Mesodermal cell (in vitro differentiated cells): ENCODE measurements around the gene CERS6.

Experiments
- H3K27ac ChIP-seq: 2 replicates; pipeline ENCODE4 v1.7.0; 2013; ENCODE audit warnings: mild to moderate bottlenecking, low read depth, low read length, moderate library complexity; ENCODE audit not compliant: severe bottlenecking
- H3K36me3 ChIP-seq: 2 replicates; pipeline ENCODE4 v1.7.1; 2013; ENCODE audit warnings: mild to moderate bottlenecking, low read length, moderate library complexity; ENCODE audit not compliant: control insufficient read depth, insufficient read depth
- H3K4me1 ChIP-seq: one replicate; pipeline ENCODE4 v1.7.1; 2013; ENCODE audit warnings: mild to moderate bottlenecking, low read length; ENCODE audit not compliant: insufficient read depth, control insufficient read depth, poor library complexity, severe bottlenecking
- H3K4me3 ChIP-seq: 2 replicates; pipeline ENCODE4 v1.7.0; 2013; ENCODE audit warnings: low read length, control low read depth, mild to moderate bottlenecking; ENCODE audit not compliant: insufficient read depth, poor library complexity, severe bottlenecking; ENCODE audit errors: extremely low read depth
- H3K9me3 ChIP-seq: 2 replicates; pipeline ENCODE4 v1.7.1; 2013; ENCODE audit warnings: mild to moderate bottlenecking, low read length, moderate library complexity; ENCODE audit not compliant: control insufficient read depth
- WGBS, 2 experiments: methylation state at CpG; one replicate each; pipeline ENCODE4 v1.1.5; 2013; ENCODE audit warnings: missing lambda C conversion rate in 2 of 2; ENCODE audit not compliant: insufficient coverage in 2 of 2; 5-methylcytosine and 5-hydroxymethylcytosine counted together

The CERS6 gene

DNA sequence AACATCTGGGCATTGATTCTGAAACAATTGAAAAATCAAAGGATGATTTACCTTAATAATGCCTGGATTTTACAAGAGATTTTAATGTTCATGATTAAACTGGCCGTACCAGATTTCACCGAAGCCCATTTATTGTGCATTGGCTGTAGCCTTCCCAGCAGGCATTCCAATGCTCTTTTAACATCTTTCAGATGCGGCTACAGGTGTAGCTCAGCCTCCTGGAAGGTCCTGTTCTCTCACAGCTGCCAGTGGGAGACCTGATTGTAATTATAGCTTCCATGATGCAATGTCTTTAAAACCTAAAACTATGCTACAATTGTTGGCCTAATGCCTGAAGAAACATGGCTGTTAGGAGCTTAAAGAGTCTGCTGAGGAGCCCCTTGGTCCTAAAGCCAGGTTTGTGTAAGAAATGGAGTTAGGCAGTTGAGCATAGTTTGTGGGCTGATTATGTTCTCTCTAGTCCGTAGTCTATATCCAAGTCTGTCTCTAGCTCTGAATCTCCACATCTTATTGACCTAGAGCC is 147.4 kb downstream of the CERS6 start:
- no peaks in the 10 kb centered on the region for H3K4me1 ChIP-seq
- H3K4me3 ChIP-seq: no peak overlapping the region
- 80 to 96% methylated on average over 2 to 3 of the region's 4 CpGs for WGBS, 2 experiments

DNA sequence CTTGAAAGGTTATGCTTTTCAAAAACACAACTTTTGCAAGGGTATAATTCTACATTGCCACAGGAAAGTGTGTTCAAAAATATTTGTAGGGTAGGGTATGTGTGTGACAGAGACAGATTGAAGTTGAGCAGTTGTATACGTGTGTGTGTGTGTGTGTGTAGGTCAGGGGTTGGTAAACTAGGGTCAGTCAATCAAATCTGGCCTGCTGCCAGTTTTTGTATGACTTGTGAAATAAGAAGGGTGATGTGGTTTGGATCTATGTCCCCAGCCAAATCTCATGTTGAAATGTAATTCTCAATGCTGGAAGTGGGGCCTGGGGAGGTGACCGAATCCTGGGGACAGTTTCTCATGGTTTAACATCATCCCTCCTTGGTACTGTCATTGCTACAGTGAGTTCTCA is 148.2 kb downstream of the CERS6 start:
- no peak overlapping the region for H3K4me3 ChIP-seq
- WGBS, 2 experiments: no CpG with 5 or more reads among the region's 2 CpGs
- H3K4me1 ChIP-seq: no peaks in the 10 kb centered on the region
- peaks cover 6% of the 10 kb centered on the region for H3K9me3 ChIP-seq
- no peaks in the 10 kb centered on the region for H3K36me3 ChIP-seq
- H3K27ac ChIP-seq: no peak overlapping the region

More for the DNA sequence above, 147.4 kb downstream of the CERS6 start:
- Histone ChIP-seq H3K27ac (no peak overlapping the region), H3K36me3 (no peaks in the 10 kb centered on the region), H3K9me3 (peaks cover 6% of the 10 kb centered on the region)

DNA sequence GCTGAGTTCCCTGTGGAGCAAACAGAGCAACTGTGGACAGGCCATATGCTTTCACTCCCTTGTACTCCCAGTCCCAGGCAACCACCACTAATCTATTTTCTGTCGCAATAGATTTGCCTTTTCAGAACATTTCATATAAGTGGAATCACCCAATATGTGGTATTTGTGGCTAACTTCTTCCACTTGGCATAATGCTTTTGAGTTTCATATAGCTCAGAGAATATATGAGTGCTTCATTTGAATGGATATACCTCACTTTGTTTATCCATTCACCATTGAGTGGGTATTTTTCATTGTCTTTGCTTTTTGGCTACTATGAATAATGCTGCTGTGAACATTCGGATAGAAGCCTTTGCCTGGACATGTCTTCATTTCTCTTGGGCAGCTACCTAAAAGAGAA is 151.9 kb downstream of the CERS6 start:
- Histone ChIP-seq H3K4me1 (no peaks in the 10 kb centered on the region), H3K9me3 (peaks cover 6% of the 10 kb centered on the region), H3K4me3 (no peak overlapping the region), H3K36me3 (no peaks in the 10 kb centered on the region), H3K27ac (no peak overlapping the region)
- 100% methylated on average over 1 of the region's 2 CpGs; no CpG with 5 or more reads in 1 of the 2 experiments for WGBS, 2 experiments

DNA sequence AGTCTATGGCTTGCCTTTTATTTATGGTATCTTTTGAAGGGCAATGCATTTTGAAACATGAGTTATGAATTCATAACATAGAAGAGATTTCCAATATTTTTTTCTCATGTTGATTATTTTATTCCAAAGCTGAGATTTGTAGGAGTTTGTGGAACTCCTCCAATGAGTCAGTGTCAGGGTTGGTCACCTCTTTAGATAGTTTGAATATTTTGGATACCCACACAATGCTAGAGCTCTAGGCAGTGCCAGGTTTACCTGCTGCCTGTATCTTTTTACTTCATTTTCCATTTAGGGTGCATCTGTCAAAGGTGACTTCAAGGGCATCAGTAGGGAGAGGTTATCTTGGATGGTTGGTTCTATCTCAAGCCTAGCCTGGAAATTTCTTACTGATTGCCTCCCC is 152.7 kb downstream of the CERS6 start:
- H3K9me3 ChIP-seq: peaks cover 6% of the 10 kb centered on the region
- no peaks in the 10 kb centered on the region for H3K36me3 ChIP-seq
- H3K4me1 ChIP-seq: no peaks in the 10 kb centered on the region
- H3K27ac ChIP-seq: no peak overlapping the region
- no peak overlapping the region for H3K4me3 ChIP-seq

DNA sequence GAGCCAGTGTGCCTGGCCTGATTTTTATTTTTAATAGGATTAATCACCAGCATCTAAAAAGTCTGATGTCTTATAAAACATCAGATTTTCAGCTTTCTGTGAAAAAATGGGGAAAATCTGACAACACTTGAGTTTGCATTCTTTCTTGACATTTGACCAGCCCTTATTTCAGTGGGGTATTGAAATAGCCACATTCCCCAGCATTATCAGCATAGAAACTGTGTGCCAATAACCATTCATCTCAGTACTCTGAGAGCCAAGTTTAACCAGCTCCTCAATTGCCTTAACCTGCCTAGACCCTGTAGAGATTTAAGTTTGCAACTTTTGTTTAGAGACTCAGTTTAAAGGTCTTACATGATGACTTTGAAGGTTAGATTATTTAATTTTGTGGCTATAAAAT is 155.0 kb downstream of the CERS6 start:
- Histone ChIP-seq H3K4me1 (no peaks in the 10 kb centered on the region), H3K36me3 (no peaks in the 10 kb centered on the region), H3K9me3 (no peaks in the 10 kb centered on the region), H3K4me3 (no peak overlapping the region), H3K27ac (no peak overlapping the region)

GRCh38 chr2:168611896-168612650 is 156.0 kb downstream of the CERS6 start:
- H3K4me3 ChIP-seq: no peak overlapping the region
- 100% methylated on average over 2 to 3 of the region's 4 CpGs for WGBS, 2 experiments
- H3K9me3 ChIP-seq: no peaks in the 10 kb centered on the region

GRCh38 chr2:168612719-168613118 is 156.6 kb downstream of the CERS6 start:
- Histone ChIP-seq H3K9me3 (no peaks in the 10 kb centered on the region), H3K27ac (no peak overlapping the region), H3K4me3 (no peak overlapping the region), H3K4me1 (no peaks in the 10 kb centered on the region), H3K36me3 (no peaks in the 10 kb centered on the region)
- 91 to 98% methylated on average over 2 of the region's 2 CpGs for WGBS, 2 experiments

More at GRCh38 chr2:168611896-168612650, 156.0 kb downstream of the CERS6 start:
- H3K36me3 ChIP-seq: no peaks in the 10 kb centered on the region
- H3K27ac ChIP-seq: no peak overlapping the region
- H3K4me1 ChIP-seq: no peaks in the 10 kb centered on the region

GRCh38 chr2:168613551-168613950 is 157.5 kb downstream of the CERS6 start:
- Histone ChIP-seq H3K9me3 (peaks cover 4% of the 10 kb centered on the region), H3K36me3 (no peaks in the 10 kb centered on the region), H3K4me3 (no peak overlapping the region), H3K27ac (no peak overlapping the region), H3K4me1 (no peaks in the 10 kb centered on the region)
- WGBS, 2 experiments: 90 to 100% methylated on average over 2 of the region's 2 CpGs

DNA sequence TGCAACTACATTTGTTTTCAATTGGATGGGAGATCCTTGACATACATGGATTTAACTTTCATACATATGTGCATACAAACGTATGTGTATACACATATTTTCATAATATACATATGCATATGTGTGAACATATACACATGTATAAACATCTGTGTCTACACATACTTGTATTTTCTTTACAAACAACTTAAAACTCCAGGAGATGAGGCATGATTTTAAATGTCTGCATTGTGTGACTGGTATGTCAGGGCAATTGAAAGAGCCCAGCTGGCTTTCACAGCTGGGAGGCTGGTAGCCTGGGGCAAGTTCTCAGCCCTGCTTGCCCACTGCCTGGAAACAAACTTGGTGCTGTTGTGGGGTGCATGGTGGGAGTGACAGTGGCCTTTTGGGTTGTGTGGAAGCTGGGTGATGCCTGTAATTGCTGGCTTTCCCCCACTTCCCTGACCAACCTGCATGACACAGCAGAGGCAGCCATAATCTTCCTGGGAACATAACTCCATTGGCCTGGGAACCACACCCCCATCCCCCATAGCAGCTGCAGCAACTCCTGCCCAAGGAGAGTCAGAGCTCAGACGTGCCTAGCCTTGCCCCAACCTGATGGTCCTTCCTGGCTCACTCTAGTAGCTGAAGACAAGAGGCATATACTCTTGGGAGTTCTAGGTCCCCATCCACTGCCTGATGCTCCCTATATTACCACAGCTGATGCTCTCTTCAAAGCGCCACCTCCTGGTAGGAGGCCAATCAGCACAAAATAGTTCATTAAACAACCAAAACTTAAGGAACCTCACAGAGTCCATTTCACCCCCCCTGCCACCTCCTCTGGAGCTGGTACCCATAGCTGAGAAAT is 158.3 kb downstream of the CERS6 start:
- H3K4me3 ChIP-seq: no peak overlapping the region
- WGBS, 2 experiments: 89 to 94% methylated on average over 1 to 2 of the region's 3 CpGs
- peaks cover 4% of the 10 kb centered on the region for H3K9me3 ChIP-seq
- no peaks in the 10 kb centered on the region for H3K4me1 ChIP-seq
- no peaks in the 10 kb centered on the region for H3K36me3 ChIP-seq
- H3K27ac ChIP-seq: no peak overlapping the region

DNA sequence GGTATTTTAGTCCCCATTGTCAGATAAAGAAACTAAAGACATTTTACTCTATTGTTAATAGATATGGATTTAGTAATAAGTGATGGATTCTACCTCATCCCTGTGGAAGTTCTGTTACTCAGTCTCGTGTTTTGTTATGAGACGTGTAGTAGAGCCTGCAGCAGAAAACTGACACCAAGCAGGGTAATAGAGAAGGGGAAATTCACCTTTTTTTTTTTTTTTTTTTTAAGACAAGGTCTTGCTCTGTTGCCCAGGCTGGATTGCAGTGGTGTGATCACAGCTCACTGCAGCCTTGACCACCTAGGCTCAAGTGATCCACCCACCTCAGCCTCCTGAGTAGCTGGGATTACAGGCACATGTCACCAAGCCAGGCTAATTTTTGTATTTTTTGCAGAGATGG is 164.5 kb downstream of the CERS6 start:
- 100% methylated on average over 2 of the region's 2 CpGs; no CpG with 5 or more reads in 1 of the 2 experiments for WGBS, 2 experiments

DNA sequence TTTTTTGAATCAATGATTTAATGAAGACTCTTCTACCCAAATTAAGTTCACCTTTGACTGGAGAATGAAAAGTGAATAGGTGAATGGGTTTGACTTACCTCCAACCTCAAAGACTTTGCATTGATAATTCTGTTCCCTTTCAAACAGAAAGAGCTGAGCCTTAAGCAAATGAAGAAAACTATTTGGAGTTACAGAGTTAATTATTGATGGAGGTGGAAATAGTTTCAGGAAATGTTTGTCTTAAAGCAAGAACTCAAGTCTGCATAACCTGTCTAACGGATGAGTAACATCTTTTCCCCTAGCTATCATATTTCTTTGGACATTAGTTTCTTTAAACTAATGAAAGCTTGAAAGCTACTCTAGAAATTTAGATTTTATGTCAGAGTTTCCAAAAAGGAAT is 166.5 kb downstream of the CERS6 start:
- Histone ChIP-seq H3K27ac (no peak overlapping the region), H3K36me3 (no peaks in the 10 kb centered on the region), H3K4me3 (no peak overlapping the region), H3K4me1 (peaks cover 7% of the 10 kb centered on the region), H3K9me3 (peaks cover 4% of the 10 kb centered on the region)
- no CpG with 5 or more reads among the region's 1 CpG for WGBS, 2 experiments

More for the DNA sequence above, 164.5 kb downstream of the CERS6 start:
- H3K4me1 ChIP-seq: no peaks in the 10 kb centered on the region
- peaks cover 4% of the 10 kb centered on the region for H3K9me3 ChIP-seq
- H3K36me3 ChIP-seq: no peaks in the 10 kb centered on the region
- no peak overlapping the region for H3K27ac ChIP-seq
- H3K4me3 ChIP-seq: no peak overlapping the region
